IMR-90 (cell line): ENCODE data around the gene ARHGAP8. TPM values are rescaled to one million over a fixed set of nuclear protein-coding genes. Genes with fewer than 3 reads are reported as not detected.

Experiments used
- ATAC-seq: fragments of 200-7000 bp; cut with Tn5 transposase; 2 replicates; pipeline ENCODE4 v1.9.1; 2020; ENCODE audit warnings: low read depth, mild to moderate bottlenecking, moderate library complexity
- BruUV-seq: library from RNA; stranded (reverse); fragments of 400-500 nt; replicated peaks from 2 replicates; lab custom pipeline; 2021; lab: Mats Ljungman, UMichigan
- CTCF ChIA-PET: fragments of 300-600 bp; formaldehyde crosslinking; extraction: SDS; loops from one replicate; lab custom pipeline; 2021; ENCODE audit warnings: antibody characterized with exemption; lab: Yijun Ruan, JAX
- POLR2A ChIA-PET: fragments of 300-600 bp; sonication (Branson Sonifier 250); formaldehyde crosslinking; loops from one replicate; lab custom pipeline; 2022; ENCODE audit warnings: antibody characterized with exemption; ENCODE audit not compliant: unreplicated experiment; lab: Charles Lee
- DNase-seq: peaks from one replicate; pipeline ENCODE4 v3.0.0; 2013
- H2AFZ ChIP-seq: replicated peaks from 2 replicates; pipeline ENCODE3; 2013; ENCODE audit warnings: low read length, mild to moderate bottlenecking; ENCODE audit not compliant: poor library complexity
- H2AK5ac ChIP-seq: 2 replicates; pipeline ENCODE4 v1.6.1; 2013; ENCODE audit warnings: low read depth, low read length, inconsistent platforms
- H2AK9ac ChIP-seq: replicated peaks from 2 replicates; pipeline ENCODE3; 2013; ENCODE audit warnings: mild to moderate bottlenecking, low read depth, low read length, moderate library complexity; ENCODE audit not compliant: poor library complexity
- H2BK120ac ChIP-seq: 2 replicates; pipeline ENCODE4 v1.6.1; 2013; ENCODE audit warnings: low read depth, low read length, inconsistent platforms
- H2BK15ac ChIP-seq: 3 replicates; pipeline ENCODE4 v1.6.1; 2013; ENCODE audit warnings: low read depth, low read length, inconsistent platforms
- H2BK20ac ChIP-seq: 2 replicates; pipeline ENCODE4 v1.6.1; 2013; ENCODE audit warnings: low read depth, mild to moderate bottlenecking, inconsistent platforms, low read length, moderate library complexity
- H2BK5ac ChIP-seq: 2 replicates; pipeline ENCODE4 v1.6.1; 2013; ENCODE audit warnings: mild to moderate bottlenecking, low read depth, low read length, inconsistent platforms; ENCODE audit not compliant: poor library complexity, severe bottlenecking
- H3K14ac ChIP-seq: replicated peaks from 2 replicates; pipeline ENCODE4 v1.6.1; 2013; ENCODE audit warnings: low read depth, low read length, inconsistent platforms
- H3K18ac ChIP-seq: 2 replicates; pipeline ENCODE4 v1.6.1; 2013; ENCODE audit warnings: low read depth, low read length, control low read depth
- H3K23ac ChIP-seq: 2 replicates; pipeline ENCODE4 v1.6.1; 2013; ENCODE audit warnings: low read depth, low read length, inconsistent platforms
- H3K27ac ChIP-seq: 2 replicates; pipeline ENCODE4 v1.5.1; 2013; ENCODE audit warnings: mild to moderate bottlenecking, control low read depth, low read length; ENCODE audit not compliant: insufficient read depth
- H3K27me3 ChIP-seq: 2 replicates; pipeline ENCODE4 v1.6.1; 2013; ENCODE audit warnings: low read length; ENCODE audit not compliant: control insufficient read depth, insufficient read depth
- H3K36me3 ChIP-seq: 2 replicates; pipeline ENCODE4 v1.6.1; 2013; ENCODE audit warnings: low read length, mixed read lengths; ENCODE audit not compliant: control insufficient read depth, insufficient read depth
- H3K4ac ChIP-seq: 2 replicates; pipeline ENCODE4 v1.6.1; 2013; ENCODE audit warnings: low read depth, low read length, inconsistent platforms
- H3K4me1 ChIP-seq: 2 replicates; pipeline ENCODE4 v1.6.1; 2013; ENCODE audit warnings: low read length, mixed read lengths; ENCODE audit not compliant: control insufficient read depth, insufficient read depth
- H3K4me2 ChIP-seq: 2 replicates; pipeline ENCODE4 v1.6.1; 2013; ENCODE audit warnings: low read depth, mild to moderate bottlenecking, control low read depth, low read length, moderate library complexity
- H3K4me3 ChIP-seq: 2 replicates; pipeline ENCODE4 v1.5.1; 2013; ENCODE audit warnings: low read depth, mild to moderate bottlenecking, control low read depth, low read length, moderate library complexity; ENCODE audit not compliant: insufficient read depth
- H3K56ac ChIP-seq: 2 replicates; pipeline ENCODE4 v1.6.1; 2013; ENCODE audit warnings: low read length, inconsistent platforms; ENCODE audit not compliant: insufficient read depth; ENCODE audit errors: extremely low read depth
- H3K79me1 ChIP-seq, 2 experiments: 2 replicates each; pipeline ENCODE4 v1.6.1; 2013; ENCODE audit warnings: low read length in 2 of 2, inconsistent platforms in 1 of 2, low read depth in 1 of 2
- H3K9ac ChIP-seq: 2 replicates; pipeline ENCODE4 v1.6.1; 2013; ENCODE audit warnings: low read depth, low read length, control low read depth
- H3K9me1 ChIP-seq: 2 replicates; pipeline ENCODE4 v1.6.1; 2013; ENCODE audit warnings: low read length, inconsistent platforms; ENCODE audit not compliant: insufficient read depth
- H3K9me3 ChIP-seq: 2 replicates; pipeline ENCODE4 v1.6.1; 2013; ENCODE audit warnings: low read length; ENCODE audit not compliant: control insufficient read depth, insufficient read depth
- H4K20me1 ChIP-seq: 2 replicates; pipeline ENCODE4 v1.6.1; 2013; ENCODE audit warnings: low read length, inconsistent platforms; ENCODE audit not compliant: insufficient read depth
- H4K5ac ChIP-seq: 2 replicates; pipeline ENCODE4 v1.6.1; 2013; ENCODE audit warnings: mild to moderate bottlenecking, low read depth, low read length, control low read depth
- H4K8ac ChIP-seq, 2 experiments: 2 replicates each; pipeline ENCODE4 v1.6.1; 2013; ENCODE audit warnings: low read depth in 2 of 2, low read length in 2 of 2, control low read depth in 1 of 2, inconsistent platforms in 1 of 2
- H4K91ac ChIP-seq: 2 replicates; pipeline ENCODE4 v1.6.1; 2013; ENCODE audit warnings: low read depth, low read length, inconsistent platforms; ENCODE audit not compliant: insufficient read depth
- BHLHE40 ChIP-seq: fragments of 150-350 bp; IDR thresholded peaks from 2 replicates; pipeline ENCODE4 v1.6.1; 2016; ENCODE audit warnings: mild to moderate bottlenecking, low read depth, low read length
- CEBPB ChIP-seq: IDR thresholded peaks from 2 replicates; pipeline ENCODE4 v1.6.1; 2012; ENCODE audit warnings: low read depth, low read length, improper control_type of control experiment
- CHD1 ChIP-seq: IDR thresholded peaks from 2 replicates; pipeline ENCODE4 v1.6.1; 2012; ENCODE audit warnings: low read depth, low read length, improper control_type of control experiment
- FOS ChIP-seq: fragments of 150-350 bp; IDR thresholded peaks from 2 replicates; pipeline ENCODE4 v1.6.1; 2016; ENCODE audit warnings: low read depth, low read length
- MAFK ChIP-seq: IDR thresholded peaks from 2 replicates; pipeline ENCODE4 v1.6.1; 2012; ENCODE audit warnings: low read depth, low read length, improper control_type of control experiment
- MAZ ChIP-seq: IDR thresholded peaks from 2 replicates; pipeline ENCODE4 v1.6.1; 2012; ENCODE audit warnings: low read depth, mild to moderate bottlenecking, low read length, improper control_type of control experiment, moderate library complexity, borderline replicate concordance
- MXI1 ChIP-seq: IDR thresholded peaks from 2 replicates; pipeline ENCODE4 v1.6.1; 2012; ENCODE audit warnings: low read depth, mild to moderate bottlenecking, low read length, moderate library complexity, borderline replicate concordance
- NFE2L2 ChIP-seq: fragments of 150-350 bp; IDR thresholded peaks from 2 replicates; pipeline ENCODE4 v1.6.1; 2016; ENCODE audit warnings: low read depth, mild to moderate bottlenecking, low read length
- POLR2A ChIP-seq: IDR thresholded peaks from 2 replicates; pipeline ENCODE4 v1.6.1; 2012; ENCODE audit warnings: mild to moderate bottlenecking, low read depth, low read length
- RAD21 ChIP-seq: IDR thresholded peaks from 2 replicates; pipeline ENCODE4 v1.6.1; 2012; ENCODE audit warnings: low read length, improper control_type of control experiment
- RCOR1 ChIP-seq: IDR thresholded peaks from 2 replicates; pipeline ENCODE4 v1.6.1; 2012; ENCODE audit warnings: mild to moderate bottlenecking, low read length, improper control_type of control experiment; ENCODE audit not compliant: insufficient replicate concordance
- RFX5 ChIP-seq: IDR thresholded peaks from 2 replicates; pipeline ENCODE4 v1.8.0; 2012; ENCODE audit warnings: low read depth, mild to moderate bottlenecking, low read length, moderate library complexity
- SMC3 ChIP-seq: fragments of 150-350 bp; IDR thresholded peaks from 2 replicates; pipeline ENCODE4 v1.6.1; 2016; ENCODE audit warnings: low read depth, mild to moderate bottlenecking, antibody characterized with exemption, low read length, moderate library complexity
- USF2 ChIP-seq: fragments of 150-350 bp; IDR thresholded peaks from 2 replicates; pipeline ENCODE4 v1.6.1; 2017; ENCODE audit warnings: mild to moderate bottlenecking, antibody characterized with exemption, low read length, low read depth
- WGBS, 2 experiments: methylation state at CpG; one replicate each; pipeline versions ENCODE4 v1.1.5 to v1.1.7; 2013; ENCODE audit warnings: missing lambda C conversion rate in 2 of 2; ENCODE audit not compliant: insufficient read length in 1 of 2; ENCODE audit errors: extremely low coverage in 2 of 2; 5-methylcytosine and 5-hydroxymethylcytosine counted together
- dilution Hi-C: fragments of 300-500 bp; cut with HindIII; formaldehyde crosslinking; loops from one replicate; pipeline ENCODE4 v1.14.3; 2018; ENCODE audit warnings: low sequenced_read_pairs; ENCODE audit not compliant: unreplicated experiment
- in situ Hi-C: fragments of 300-500 bp; cut with MboI; formaldehyde crosslinking; loops from 3 replicates; pipeline ENCODE4 v1.14.3; 2019; ENCODE audit warnings: low sequenced_read_pairs, inconsistent platforms, mixed read lengths
- intact Hi-C: fragments of 100-400 bp; cut with micrococcal nuclease; formaldehyde crosslinking; loops from 2 replicates; pipeline ENCODE4 v1.10.0; 2022
- polyA plus RNA-seq, 3 experiments: library from polyadenylated mRNA; depleted of rRNA; stranded (reverse); fragments of >200 nt; gene quantifications; 2 replicates each; pipeline ENCODE4 v1.2.3, GENCODE V29; 2012; ENCODE audit warnings: low replicate concordance in 1 of 3
- total RNA-seq: library from RNA; depleted of rRNA; stranded (reverse); fragments of >200 nt; gene quantifications from 2 replicates; pipeline ENCODE4 v1.2.3, GENCODE V29; 2012
- TF ChIP-seq, protein P1 (sequence below): conservative IDR thresholded peaks from 2 replicates; pipeline ENCODE4 v1.5.1; 2012; ENCODE audit warnings: mild to moderate bottlenecking, low read depth, low read length, improper control_type of control experiment
- TF ChIP-seq, protein P2 (sequence below): fragments of 150-350 bp; IDR thresholded peaks from 2 replicates; pipeline ENCODE4 v1.6.1; 2016; ENCODE audit warnings: low read depth, mild to moderate bottlenecking, low read length, moderate library complexity, borderline replicate concordance

Gene ARHGAP8
- total and polyA plus RNA-seq, 2 of the 4 experiments (the other 2 are of a cell fraction): 0.18 to 0.21 TPM

DNA sequence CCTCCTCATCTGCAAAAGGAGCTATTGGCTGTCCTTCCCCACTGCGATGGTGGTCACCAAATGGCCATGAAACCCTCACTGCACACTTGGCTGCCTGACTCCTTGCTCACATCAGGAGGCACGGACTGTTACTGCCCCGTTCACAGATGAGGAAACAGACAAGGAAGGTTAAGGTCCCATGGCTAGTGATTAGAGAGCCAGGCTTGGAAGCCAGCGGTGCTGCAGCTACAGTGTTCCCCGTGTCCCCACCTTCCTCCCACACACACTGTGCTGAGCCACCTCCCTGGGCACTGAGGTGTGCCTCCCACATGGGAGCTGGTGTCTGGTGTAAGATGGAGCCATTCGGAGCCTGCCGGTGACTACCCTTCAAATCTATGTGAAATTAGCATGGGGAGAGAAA lies 2.6 kb downstream of the ARHGAP8 start:
- dilution Hi-C loops: no loop called here

More for the DNA sequence above, 2.6 kb downstream of the ARHGAP8 start:
- H4K91ac ChIP-seq: no peak overlapping the region
- H3K4me2 ChIP-seq: no peak overlapping the region
- DNase-seq (no peak), ATAC-seq (no peak)
- H3K23ac ChIP-seq: no peak overlapping the region
- WGBS, 2 experiments: 80% methylated on average over 1 of the region's 7 CpGs; no CpG with 5 or more reads in 1 of the 2 experiments
- H2BK5ac ChIP-seq: no peak overlapping the region
- no peak overlapping the region for H3K4me3 ChIP-seq
- peaks cover 13% of the 10 kb centered on the region; the same call in 1 of the 2 replicates for H3K27me3 ChIP-seq
- H2AFZ ChIP-seq: no peak overlapping the region
- H3K56ac ChIP-seq: no peak overlapping the region
- no peak overlapping the region for H2BK20ac ChIP-seq
- no peak overlapping the region for H3K14ac ChIP-seq
- no peak overlapping the region for H4K8ac ChIP-seq
- no peaks in the 10 kb centered on the region for H4K20me1 ChIP-seq
- H3K4me1 ChIP-seq: peaks cover 10% of the 10 kb centered on the region; the same call in 1 of the 2 replicates
- POLR2A ChIA-PET: no interaction called here
- CTCF ChIA-PET: no interaction called here
- H3K9ac ChIP-seq: no peak overlapping the region
- no peak overlapping the region for H2BK15ac ChIP-seq
- no peak overlapping the region for H3K27ac ChIP-seq
- H2AK9ac ChIP-seq: no peak overlapping the region
- in situ Hi-C loops: no loop called here
- no peak overlapping the region for H4K5ac ChIP-seq
- H3K9me1 ChIP-seq: peaks cover 3% of the 10 kb centered on the region; the same call in 1 of the 2 replicates
- BruUV-seq: no TSS peak
- H3K9me3 ChIP-seq: no peaks in the 10 kb centered on the region
- intact Hi-C loops: no loop called here
- H2AK5ac ChIP-seq: no peak overlapping the region
- H3K79me1 ChIP-seq: no peaks in the 10 kb centered on the region
- no peak overlapping the region for H2BK120ac ChIP-seq
- no peak overlapping the region for H3K18ac ChIP-seq
- no peaks in the 10 kb centered on the region for H3K36me3 ChIP-seq
- no peak overlapping the region for H3K4ac ChIP-seq
- TF ChIP-seq RCOR1 (no peak), USF2 (no peak), SMC3 (no peak), MAFK (no peak), MXI1 (no peak), POLR2A (no peak), MAZ (no peak), RAD21 (no peak), FOS (no peak), CHD1 (no peak), BHLHE40 (no peak), NFE2L2 (no peak), CEBPB (no peak), RFX5 (no peak)
- TF ChIP-seq, protein P1, sequence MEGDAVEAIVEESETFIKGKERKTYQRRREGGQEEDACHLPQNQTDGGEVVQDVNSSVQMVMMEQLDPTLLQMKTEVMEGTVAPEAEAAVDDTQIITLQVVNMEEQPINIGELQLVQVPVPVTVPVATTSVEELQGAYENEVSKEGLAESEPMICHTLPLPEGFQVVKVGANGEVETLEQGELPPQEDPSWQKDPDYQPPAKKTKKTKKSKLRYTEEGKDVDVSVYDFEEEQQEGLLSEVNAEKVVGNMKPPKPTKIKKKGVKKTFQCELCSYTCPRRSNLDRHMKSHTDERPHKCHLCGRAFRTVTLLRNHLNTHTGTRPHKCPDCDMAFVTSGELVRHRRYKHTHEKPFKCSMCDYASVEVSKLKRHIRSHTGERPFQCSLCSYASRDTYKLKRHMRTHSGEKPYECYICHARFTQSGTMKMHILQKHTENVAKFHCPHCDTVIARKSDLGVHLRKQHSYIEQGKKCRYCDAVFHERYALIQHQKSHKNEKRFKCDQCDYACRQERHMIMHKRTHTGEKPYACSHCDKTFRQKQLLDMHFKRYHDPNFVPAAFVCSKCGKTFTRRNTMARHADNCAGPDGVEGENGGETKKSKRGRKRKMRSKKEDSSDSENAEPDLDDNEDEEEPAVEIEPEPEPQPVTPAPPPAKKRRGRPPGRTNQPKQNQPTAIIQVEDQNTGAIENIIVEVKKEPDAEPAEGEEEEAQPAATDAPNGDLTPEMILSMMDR: no peak
- TF ChIP-seq, protein P2, sequence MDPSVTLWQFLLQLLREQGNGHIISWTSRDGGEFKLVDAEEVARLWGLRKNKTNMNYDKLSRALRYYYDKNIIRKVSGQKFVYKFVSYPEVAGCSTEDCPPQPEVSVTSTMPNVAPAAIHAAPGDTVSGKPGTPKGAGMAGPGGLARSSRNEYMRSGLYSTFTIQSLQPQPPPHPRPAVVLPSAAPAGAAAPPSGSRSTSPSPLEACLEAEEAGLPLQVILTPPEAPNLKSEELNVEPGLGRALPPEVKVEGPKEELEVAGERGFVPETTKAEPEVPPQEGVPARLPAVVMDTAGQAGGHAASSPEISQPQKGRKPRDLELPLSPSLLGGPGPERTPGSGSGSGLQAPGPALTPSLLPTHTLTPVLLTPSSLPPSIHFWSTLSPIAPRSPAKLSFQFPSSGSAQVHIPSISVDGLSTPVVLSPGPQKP: no peak
